Measurements from ENCODE around the gene ACTL6B. TPM values are rescaled to one million over a fixed set of nuclear protein-coding genes. Genes with fewer than 3 reads are reported as not detected.

Gene ACTL6B
- total RNA-seq, 1 donor, result not detected

GRCh38 chr7:100686822-100687211 lies 30.6 kb upstream of the ACTL6B start:
- H3K4me1 ChIP-seq (ENCODE audit: insufficient read depth, low read length), result peaks cover 21% of the 10 kb centered on the region
- no peak overlapping the region for H3K4me3 ChIP-seq (ENCODE audit: low read length)
- no peaks in the 10 kb centered on the region for H3K27me3 ChIP-seq (ENCODE audit: insufficient read depth, low read length)
- no peaks in the 10 kb centered on the region for H3K9me3 ChIP-seq (ENCODE audit: low read depth, low read length)

GRCh38 chr7:100686201-100686821 lies 30.1 kb upstream of the ACTL6B start:
- peaks cover 16% of the 10 kb centered on the region for H3K4me1 ChIP-seq (ENCODE audit: insufficient read depth, low read length)
- no peaks in the 10 kb centered on the region for H3K27me3 ChIP-seq (ENCODE audit: insufficient read depth, low read length)
- H3K9me3 ChIP-seq (ENCODE audit: low read depth, low read length), result no peaks in the 10 kb centered on the region
- H3K4me3 ChIP-seq (ENCODE audit: low read length), result no peak overlapping the region

- H3K27me3 ChIP-seq (ENCODE audit: insufficient read depth, low read length), result no peaks in the 10 kb centered on the region
- H3K9me3 ChIP-seq (ENCODE audit: low read depth, low read length), result no peaks in the 10 kb centered on the region
- peaks cover 14% of the 10 kb centered on the region for H3K4me1 ChIP-seq (ENCODE audit: insufficient read depth, low read length)
- H3K4me3 ChIP-seq (ENCODE audit: low read length), result no peak overlapping the region
These were observed 29.4 kb upstream of the ACTL6B start for GRCh38 chr7:100685631-100686145.

GRCh38 chr7:100685049-100685605 lies 28.9 kb upstream of the ACTL6B start:
- Histone ChIP-seq H3K4me3 (ENCODE audit: low read length) (no peak overlapping the region), H3K4me1 (ENCODE audit: insufficient read depth, low read length) (peaks cover 18% of the 10 kb centered on the region), H3K9me3 (ENCODE audit: low read depth, low read length) (no peaks in the 10 kb centered on the region), H3K27me3 (ENCODE audit: insufficient read depth, low read length) (no peaks in the 10 kb centered on the region)

- H3K27me3 ChIP-seq (ENCODE audit: insufficient read depth, low read length), result no peaks in the 10 kb centered on the region
- H3K4me1 ChIP-seq (ENCODE audit: insufficient read depth, low read length), result peaks cover 18% of the 10 kb centered on the region
- H3K9me3 ChIP-seq (ENCODE audit: low read depth, low read length), result no peaks in the 10 kb centered on the region
- no peak overlapping the region for H3K4me3 ChIP-seq (ENCODE audit: low read length)
These were observed 28.3 kb upstream of the ACTL6B start for GRCh38 chr7:100684534-100685042.

- Histone ChIP-seq H3K4me1 (ENCODE audit: insufficient read depth, low read length) (peaks cover 22% of the 10 kb centered on the region), H3K9me3 (ENCODE audit: low read depth, low read length) (no peaks in the 10 kb centered on the region), H3K27me3 (ENCODE audit: insufficient read depth, low read length) (no peaks in the 10 kb centered on the region)
These were observed 27.6 kb upstream of the ACTL6B start for GRCh38 chr7:100683659-100684533.

GRCh38 chr7:100682991-100683658 lies 26.9 kb upstream of the ACTL6B start:
- no peaks in the 10 kb centered on the region for H3K9me3 ChIP-seq (ENCODE audit: low read depth, low read length)
- no peaks in the 10 kb centered on the region for H3K27me3 ChIP-seq (ENCODE audit: insufficient read depth, low read length)
- peaks cover 30% of the 10 kb centered on the region for H3K4me1 ChIP-seq (ENCODE audit: insufficient read depth, low read length)
- H3K4me3 ChIP-seq (ENCODE audit: low read length), result no peak overlapping the region

More at GRCh38 chr7:100683659-100684533, 27.6 kb upstream of the ACTL6B start:
- H3K4me3 ChIP-seq (ENCODE audit: low read length), result no peak overlapping the region

GRCh38 chr7:100682228-100682741 lies 26.0 kb upstream of the ACTL6B start:
- H3K4me1 ChIP-seq (ENCODE audit: insufficient read depth, low read length), result peaks cover 38% of the 10 kb centered on the region
- no peaks in the 10 kb centered on the region for H3K27me3 ChIP-seq (ENCODE audit: insufficient read depth, low read length)
- no peak overlapping the region for H3K4me3 ChIP-seq (ENCODE audit: low read length)
- no peaks in the 10 kb centered on the region for H3K9me3 ChIP-seq (ENCODE audit: low read depth, low read length)

GRCh38 chr7:100681491-100682227 lies 25.4 kb upstream of the ACTL6B start:
- Histone ChIP-seq H3K27me3 (ENCODE audit: insufficient read depth, low read length) (no peaks in the 10 kb centered on the region), H3K9me3 (ENCODE audit: low read depth, low read length) (no peaks in the 10 kb centered on the region), H3K4me3 (ENCODE audit: low read length) (no peak overlapping the region), H3K4me1 (ENCODE audit: insufficient read depth, low read length) (peaks cover 44% of the 10 kb centered on the region)

GRCh38 chr7:100680576-100681271 lies 24.5 kb upstream of the ACTL6B start:
- peaks cover 48% of the 10 kb centered on the region for H3K4me1 ChIP-seq (ENCODE audit: insufficient read depth, low read length)
- H3K27me3 ChIP-seq (ENCODE audit: insufficient read depth, low read length), result no peaks in the 10 kb centered on the region
- H3K4me3 ChIP-seq (ENCODE audit: low read length), result no peak overlapping the region
- no peaks in the 10 kb centered on the region for H3K9me3 ChIP-seq (ENCODE audit: low read depth, low read length)

GRCh38 chr7:100679927-100680575 lies 23.8 kb upstream of the ACTL6B start:
- H3K27me3 ChIP-seq (ENCODE audit: insufficient read depth, low read length), result no peaks in the 10 kb centered on the region
- no peaks in the 10 kb centered on the region for H3K9me3 ChIP-seq (ENCODE audit: low read depth, low read length)
- no peak overlapping the region for H3K4me3 ChIP-seq (ENCODE audit: low read length)
- H3K4me1 ChIP-seq (ENCODE audit: insufficient read depth, low read length), result peaks cover 48% of the 10 kb centered on the region

GRCh38 chr7:100679129-100679926 lies 23.1 kb upstream of the ACTL6B start:
- H3K4me3 ChIP-seq (ENCODE audit: low read length), result no peak overlapping the region
- peaks cover 48% of the 10 kb centered on the region for H3K4me1 ChIP-seq (ENCODE audit: insufficient read depth, low read length)
- no peaks in the 10 kb centered on the region for H3K27me3 ChIP-seq (ENCODE audit: insufficient read depth, low read length)
- no peaks in the 10 kb centered on the region for H3K9me3 ChIP-seq (ENCODE audit: low read depth, low read length)

Data from mononuclear cell (primary cell).